GM19468 (cell line): ENCODE measurements around the gene HOXB9.

ENCODE experiments used
- ATAC-seq: cut with Tn5 transposase; IDR thresholded peaks from one replicate; pipeline ENCODE4 v1.9.1; 2021; ENCODE audit warnings: mild to moderate bottlenecking, moderate library complexity, moderate number of reproducible peaks; ENCODE audit not compliant: unreplicated experiment; ENCODE audit errors: extremely low read depth

Gene HOXB9

DNA sequence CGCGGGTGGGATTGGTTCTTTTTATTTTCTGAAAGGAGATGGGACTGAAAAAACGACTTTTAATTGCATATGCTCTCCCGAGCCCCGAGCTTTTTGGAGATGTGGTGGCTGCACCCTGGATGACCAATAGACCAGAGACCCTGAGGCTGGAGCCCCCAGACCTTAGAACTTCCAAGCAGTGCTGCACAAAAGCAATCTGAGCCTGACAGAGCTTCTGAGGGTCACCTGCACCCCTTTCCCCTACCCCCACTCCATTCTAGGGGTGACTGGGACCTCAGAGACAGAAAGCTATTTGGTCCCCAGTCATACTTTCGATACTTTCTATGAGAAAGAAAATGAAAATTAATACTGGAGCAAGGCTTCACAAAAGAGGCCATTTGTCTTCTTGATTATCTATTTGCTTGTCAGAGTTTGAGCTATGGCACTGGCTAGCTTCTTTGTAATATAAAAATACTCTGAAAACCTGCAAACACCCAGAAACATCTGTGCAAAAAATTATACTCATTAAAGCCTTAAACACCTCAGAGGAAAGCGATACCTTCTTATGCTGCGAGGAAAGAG, 51.6 kb downstream of the HOXB9 start:
- ATAC-seq, result no peak

DNA sequence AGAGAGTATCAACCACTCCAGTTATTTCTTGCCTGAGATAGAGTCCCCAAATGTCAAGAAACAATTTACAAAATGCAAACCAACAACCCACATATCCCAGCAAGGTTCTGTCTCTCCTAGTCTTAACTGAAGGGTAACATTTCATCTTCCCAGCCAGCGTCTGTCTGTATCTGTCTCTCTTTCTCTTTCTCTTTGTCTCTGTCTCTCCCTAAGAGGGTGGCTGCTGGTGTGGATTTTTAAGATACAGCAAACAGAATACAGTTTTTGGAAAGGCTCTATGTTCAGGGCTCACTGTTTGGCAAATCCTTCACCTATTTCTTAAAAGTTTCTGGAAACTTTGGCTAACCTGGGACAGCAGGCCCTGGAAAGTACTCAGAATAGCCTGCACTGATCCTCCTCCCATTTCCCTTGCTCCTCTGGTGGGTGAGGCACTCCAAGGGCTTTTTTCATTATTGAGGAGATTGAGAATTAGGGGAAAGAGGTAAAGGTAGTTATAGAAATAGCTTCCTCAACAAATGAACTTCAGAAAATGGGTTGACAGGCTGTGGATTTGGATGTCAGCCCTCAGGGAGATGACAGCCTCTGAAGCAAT, 54.2 kb downstream of the HOXB9 start:
- ATAC-seq, result no peak
